ENCODE results near the gene CENPN.

Gene CENPN

GRCh38 chr16:80997964-80998620 lies 8.9 kb upstream of the CENPN start:
- ChIA-PET CTCF (interaction anchor here (0.6 to 1.3 kb wide), 6 partner anchors 9 to 74 kb away, joined by 3 to 4 read pairs (median 3); partner anchors contain the start of genes ATMIN, CENPN and CMC2), POLR2A (no interaction called here)
- H3K4me3 ChIP-seq (ENCODE audit: low read depth, low read length), result no peak overlapping the region
- TF ChIP-seq, protein P1, sequence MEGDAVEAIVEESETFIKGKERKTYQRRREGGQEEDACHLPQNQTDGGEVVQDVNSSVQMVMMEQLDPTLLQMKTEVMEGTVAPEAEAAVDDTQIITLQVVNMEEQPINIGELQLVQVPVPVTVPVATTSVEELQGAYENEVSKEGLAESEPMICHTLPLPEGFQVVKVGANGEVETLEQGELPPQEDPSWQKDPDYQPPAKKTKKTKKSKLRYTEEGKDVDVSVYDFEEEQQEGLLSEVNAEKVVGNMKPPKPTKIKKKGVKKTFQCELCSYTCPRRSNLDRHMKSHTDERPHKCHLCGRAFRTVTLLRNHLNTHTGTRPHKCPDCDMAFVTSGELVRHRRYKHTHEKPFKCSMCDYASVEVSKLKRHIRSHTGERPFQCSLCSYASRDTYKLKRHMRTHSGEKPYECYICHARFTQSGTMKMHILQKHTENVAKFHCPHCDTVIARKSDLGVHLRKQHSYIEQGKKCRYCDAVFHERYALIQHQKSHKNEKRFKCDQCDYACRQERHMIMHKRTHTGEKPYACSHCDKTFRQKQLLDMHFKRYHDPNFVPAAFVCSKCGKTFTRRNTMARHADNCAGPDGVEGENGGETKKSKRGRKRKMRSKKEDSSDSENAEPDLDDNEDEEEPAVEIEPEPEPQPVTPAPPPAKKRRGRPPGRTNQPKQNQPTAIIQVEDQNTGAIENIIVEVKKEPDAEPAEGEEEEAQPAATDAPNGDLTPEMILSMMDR (IDR thresholded peaks at IDR 0.05; ENCODE audit: insufficient read depth, low read length, missing control alignments), result no peak
- DNase-seq (ENCODE audit: low read depth, low spot score), result no peak

DNA sequence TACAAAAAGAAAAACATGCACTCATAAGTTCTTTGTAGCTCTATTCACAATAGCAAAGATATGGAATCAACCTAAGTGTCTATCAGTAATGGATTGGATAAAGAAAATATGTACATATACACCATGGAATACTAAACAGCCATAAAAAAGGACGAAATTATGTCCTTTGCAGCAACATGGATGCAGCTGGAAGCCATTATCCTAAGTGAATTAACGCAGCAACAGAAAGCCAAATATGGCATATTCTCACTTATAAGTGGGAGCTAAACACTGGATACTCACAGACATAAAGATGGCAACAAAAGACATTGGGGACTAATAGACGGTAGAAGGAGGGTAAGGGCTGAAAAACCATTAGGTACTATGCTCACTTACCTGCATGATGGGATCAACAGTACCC lies 6.1 kb upstream of the CENPN start:
- no peak for DNase-seq (ENCODE audit: low read depth, low spot score)
- H3K4me3 ChIP-seq (ENCODE audit: low read depth, low read length), result no peak overlapping the region
- ChIA-PET POLR2A (interaction anchor here (0.7 kb wide), 1 partner anchor 8 kb away, joined by 3 read pairs; no protein-coding TSS in a partner anchor), CTCF (interaction anchor here (7.0 kb wide), 1 partner anchor 9 kb away, joined by 125 read pairs; no protein-coding TSS in a partner anchor)
- TF ChIP-seq, protein P1 (IDR thresholded peaks at IDR 0.05; ENCODE audit: insufficient read depth, low read length, missing control alignments), result no peak

- POLR2A ChIA-PET, result interaction anchor here (0.7 kb wide), 1 partner anchor 8 kb away, joined by 3 read pairs; no protein-coding TSS in a partner anchor
- TF ChIP-seq, protein P1 (IDR thresholded peaks at IDR 0.05; ENCODE audit: insufficient read depth, low read length, missing control alignments), result no peak
These were observed 5.7 kb upstream of the CENPN start for GRCh38 chr16:81001330-81001729.

DNA sequence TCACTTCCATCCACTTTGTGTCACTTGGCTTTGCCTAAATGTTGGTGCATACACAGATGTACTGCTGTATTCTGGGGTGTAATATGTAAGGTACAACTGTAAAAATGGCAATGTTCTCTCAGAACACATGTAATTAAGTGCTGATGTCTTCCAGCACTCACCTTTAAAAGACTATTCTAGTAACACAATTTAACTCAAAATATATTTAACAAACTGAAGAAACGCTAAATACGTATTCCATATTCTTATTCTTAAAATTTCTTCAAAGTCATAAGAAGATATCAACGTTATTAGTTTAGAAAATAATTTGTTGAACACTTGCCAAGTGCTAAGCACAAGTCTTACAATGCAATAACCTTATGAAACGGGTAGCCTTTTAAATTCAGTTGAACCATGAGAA lies 4.0 kb upstream of the CENPN start:
- DNase-seq (ENCODE audit: low read depth, low spot score), result no peak
- ChIA-PET CTCF (interaction anchor here (1.1 to 7.0 kb wide), 10 partner anchors 11 to 202 kb away, joined by 3 to 125 read pairs (median 14); no protein-coding TSS in a partner anchor), POLR2A (no interaction called here)
- no peak overlapping the region for H3K4me3 ChIP-seq (ENCODE audit: low read depth, low read length)
- TF ChIP-seq, protein P1 (IDR thresholded peaks at IDR 0.05; ENCODE audit: insufficient read depth, low read length, missing control alignments), result no peak

More at GRCh38 chr16:81001330-81001729, 5.7 kb upstream of the CENPN start:
- CTCF ChIA-PET, result interaction anchor here (7.0 kb wide), 1 partner anchor 10 kb away, joined by 125 read pairs; no protein-coding TSS in a partner anchor
- H3K4me3 ChIP-seq (ENCODE audit: low read depth, low read length), result no peak overlapping the region
- DNase-seq (ENCODE audit: low read depth, low spot score), result no peak

- TF ChIP-seq, protein P1 (IDR thresholded peaks at IDR 0.05; ENCODE audit: insufficient read depth, low read length, missing control alignments), result no peak
- CTCF ChIA-PET, result interaction anchor here (0.6 to 7.0 kb wide), 33 partner anchors 7 to 736 kb away, joined by 3 to 125 read pairs (median 6); partner anchors contain the start of gene ATMIN
- peak; percentile 10 for DNase-seq (ENCODE audit: low read depth, low spot score)
- peak overlapping the region; percentile 6 for H3K4me3 ChIP-seq (ENCODE audit: low read depth, low read length)
- POLR2A ChIA-PET, result no interaction called here
These were observed 3.2 kb upstream of the CENPN start for GRCh38 chr16:81003610-81004460.
